Lower leg skin (tissue), 4 donors: ENCODE measurements around the gene UTS2. TPM values are rescaled to one million over a fixed set of nuclear protein-coding genes. Genes with fewer than 3 reads are reported as not detected.

Experiments used
- DNase-seq, 2 donors: peaks; one replicate each; pipeline ENCODE4 v3.0.0-alpha.2; 2019; ENCODE audit warnings: low spot score in 2 of 2
- H3K4me3 ChIP-seq: fragments of 200-600 bp; sonication (generic); 2 replicates; pipeline ENCODE4 v1.5.1; 2017; ENCODE audit warnings: mild to moderate bottlenecking, low read depth; ENCODE audit not compliant: poor library complexity, severe bottlenecking
- POLR2A ChIP-seq, 2 donors: fragments of 450-650 bp; IDR thresholded peaks; one replicate each; pipeline ENCODE4 v1.6.1; 2016 to 2017; ENCODE audit warnings: antibody characterized with exemption in 2 of 2, mild to moderate bottlenecking in 1 of 2, moderate library complexity in 1 of 2
- WGBS, 2 donors: methylation state at CpG; one replicate each; pipeline ENCODE4 v1.1.5; 2018; 5-methylcytosine and 5-hydroxymethylcytosine counted together
- intact Hi-C: fragments of 100-400 bp; cut with DNase I; formaldehyde crosslinking; loops from one replicate; pipeline ENCODE4 v1.15.0; 2023; ENCODE audit warnings: low total_unique reads
- total RNA-seq, 4 donors: library from RNA; depleted of rRNA; stranded (reverse); fragments of >200 nt; gene quantifications; one replicate each; pipeline ENCODE4 v1.1.0, GENCODE V29; 2016
- TF ChIP-seq, protein P1 (sequence below), 3 donors: fragments of 450-650 bp; IDR thresholded peaks; one replicate each; pipeline ENCODE4 v1.5.1; 2016; ENCODE audit warnings: antibody characterized with exemption in 3 of 3, mild to moderate bottlenecking in 3 of 3, moderate library complexity in 2 of 3

Gene UTS2
- total RNA-seq, 4 donors from 2014 or later: 0.53 TPM; not detected in 3

GRCh38 chr1:7809742-7810141 lies 43.1 kb downstream of the UTS2 start:
- WGBS, 2 donors: 93 to 96% methylated on average over 13 of the region's 13 CpGs
- H3K4me3 ChIP-seq: no peak overlapping the region
- no peak for DNase-seq
- intact Hi-C loops: no loop called here
- no peak for TF ChIP-seq POLR2A (IDR thresholded peaks at IDR 0.05)
- TF ChIP-seq, protein P1, sequence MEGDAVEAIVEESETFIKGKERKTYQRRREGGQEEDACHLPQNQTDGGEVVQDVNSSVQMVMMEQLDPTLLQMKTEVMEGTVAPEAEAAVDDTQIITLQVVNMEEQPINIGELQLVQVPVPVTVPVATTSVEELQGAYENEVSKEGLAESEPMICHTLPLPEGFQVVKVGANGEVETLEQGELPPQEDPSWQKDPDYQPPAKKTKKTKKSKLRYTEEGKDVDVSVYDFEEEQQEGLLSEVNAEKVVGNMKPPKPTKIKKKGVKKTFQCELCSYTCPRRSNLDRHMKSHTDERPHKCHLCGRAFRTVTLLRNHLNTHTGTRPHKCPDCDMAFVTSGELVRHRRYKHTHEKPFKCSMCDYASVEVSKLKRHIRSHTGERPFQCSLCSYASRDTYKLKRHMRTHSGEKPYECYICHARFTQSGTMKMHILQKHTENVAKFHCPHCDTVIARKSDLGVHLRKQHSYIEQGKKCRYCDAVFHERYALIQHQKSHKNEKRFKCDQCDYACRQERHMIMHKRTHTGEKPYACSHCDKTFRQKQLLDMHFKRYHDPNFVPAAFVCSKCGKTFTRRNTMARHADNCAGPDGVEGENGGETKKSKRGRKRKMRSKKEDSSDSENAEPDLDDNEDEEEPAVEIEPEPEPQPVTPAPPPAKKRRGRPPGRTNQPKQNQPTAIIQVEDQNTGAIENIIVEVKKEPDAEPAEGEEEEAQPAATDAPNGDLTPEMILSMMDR (IDR thresholded peaks at IDR 0.05): no peak

DNA sequence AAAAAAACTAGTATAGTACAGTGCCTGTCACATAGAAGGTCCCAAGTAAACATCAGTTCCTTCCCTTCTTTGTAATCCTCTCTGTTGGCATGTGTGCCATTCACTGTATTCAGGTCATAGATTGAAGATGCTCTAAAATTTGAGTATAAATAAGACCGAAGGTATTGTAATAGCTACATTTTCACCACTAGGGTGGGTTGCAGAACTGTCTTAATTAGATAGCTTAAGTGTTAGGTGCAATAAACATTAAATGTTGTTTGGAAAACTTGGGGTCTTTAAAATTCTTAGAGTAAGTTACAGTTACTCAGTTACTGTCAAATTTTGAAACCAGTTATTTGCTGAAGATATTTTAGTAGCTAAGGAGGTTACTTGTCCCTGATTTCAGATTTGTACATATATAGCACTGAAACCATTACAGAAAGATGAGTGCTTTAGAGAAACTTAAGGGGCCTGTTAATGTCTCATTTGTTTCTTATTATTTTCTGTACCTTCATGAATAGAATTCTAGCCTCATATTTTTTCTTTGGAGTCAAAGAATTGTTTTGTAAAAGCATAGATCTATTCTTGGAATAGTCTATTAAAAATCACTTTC lies 44.5 kb downstream of the UTS2 start:
- intact Hi-C loops: no loop called here
- H3K4me3 ChIP-seq: no peak overlapping the region

GRCh38 chr1:7805460-7805859 lies 47.4 kb downstream of the UTS2 start:
- no peak overlapping the region for H3K4me3 ChIP-seq
- intact Hi-C loops: no loop called here
- 83 to 86% methylated on average over 9 of the region's 9 CpGs for WGBS, 2 donors
- TF ChIP-seq POLR2A (IDR thresholded peaks at IDR 0.05): no peak
- TF ChIP-seq, protein P1 (IDR thresholded peaks at IDR 0.05): no peak
- DNase-seq: no peak

More for the DNA sequence above, 44.5 kb downstream of the UTS2 start:
- DNase-seq: no peak
- no peak for TF ChIP-seq POLR2A (IDR thresholded peaks at IDR 0.05)
- WGBS, 2 donors: 29 to 39% methylated on average over 1 of the region's 1 CpG

Other genes with a start within 250 kb of the UTS2 start
- 100 to 1,000 TPM in 1 of 4 donors, 10 to 100 TPM in 3; 64.4 to 133 (median 88.7) TPM for gene VAMP3, start 81.8 kb downstream of the UTS2 start, total RNA-seq
- 10 to 100 TPM; 14.3 to 22.5 (median 19.3) TPM for gene PER3, start 68.8 kb downstream of the UTS2 start, total RNA-seq
- under 1 TPM in 1 of 4 donors, not detected in 3; 0.29 TPM for gene TNFRSF9, start 87.8 kb upstream of the UTS2 start, total RNA-seq
- gene PARK7, start 108.6 kb upstream of the UTS2 start, total RNA-seq: 10 to 100 TPM; 74.8 to 94.0 (median 87.8) TPM
- 100 to 1,000 TPM in 3 of 4 donors, 10 to 100 TPM in 1; 93.6 to 566 (median 163) TPM for gene ERRFI1, start 173.2 kb upstream of the UTS2 start, total RNA-seq